Measurements from ENCODE around the gene P4HA3.

- TF ChIP-seq PATZ1 (CRISPR knock-in tag; IDR thresholded peaks at IDR 0.05; ENCODE audit: borderline replicate concordance) (no peak), ARNTL (CRISPR knock-in tag; IDR thresholded peaks at IDR 0.05; ENCODE audit: borderline replicate concordance, low read depth) (no peak), ZC3H10 (CRISPR knock-in tag; IDR thresholded peaks at IDR 0.05) (no peak), POU6F1 (CRISPR knock-in tag; IDR thresholded peaks at IDR 0.05; ENCODE audit: borderline replicate concordance, low read depth) (no peak), CSRNP3 (CRISPR knock-in tag; IDR thresholded peaks at IDR 0.05) (no peak), CREB5 (CRISPR knock-in tag; IDR thresholded peaks at IDR 0.05; ENCODE audit: low read depth) (no peak), TCF4 (CRISPR knock-in tag; IDR thresholded peaks at IDR 0.05; ENCODE audit: borderline replicate concordance) (no peak), ZNF70 (CRISPR knock-in tag; IDR thresholded peaks at IDR 0.05) (no peak), ESRRG (CRISPR knock-in tag; IDR thresholded peaks at IDR 0.05) (no peak), ISL1 (CRISPR knock-in tag; IDR thresholded peaks at IDR 0.05) (no peak), ZFP30 (CRISPR knock-in tag; IDR thresholded peaks at IDR 0.05) (no peak), PPARA (CRISPR knock-in tag; IDR thresholded peaks at IDR 0.05; ENCODE audit: borderline replicate concordance) (no peak), ZFP3 (CRISPR knock-in tag; IDR thresholded peaks at IDR 0.05) (no peak), OSR1 (CRISPR knock-in tag; IDR thresholded peaks at IDR 0.05) (no peak)
Observed at GRCh38 chr11:74311352-74311926, at the start of gene P4HA3.
